ENCODE measurements around the gene EMILIN2.

DNA sequence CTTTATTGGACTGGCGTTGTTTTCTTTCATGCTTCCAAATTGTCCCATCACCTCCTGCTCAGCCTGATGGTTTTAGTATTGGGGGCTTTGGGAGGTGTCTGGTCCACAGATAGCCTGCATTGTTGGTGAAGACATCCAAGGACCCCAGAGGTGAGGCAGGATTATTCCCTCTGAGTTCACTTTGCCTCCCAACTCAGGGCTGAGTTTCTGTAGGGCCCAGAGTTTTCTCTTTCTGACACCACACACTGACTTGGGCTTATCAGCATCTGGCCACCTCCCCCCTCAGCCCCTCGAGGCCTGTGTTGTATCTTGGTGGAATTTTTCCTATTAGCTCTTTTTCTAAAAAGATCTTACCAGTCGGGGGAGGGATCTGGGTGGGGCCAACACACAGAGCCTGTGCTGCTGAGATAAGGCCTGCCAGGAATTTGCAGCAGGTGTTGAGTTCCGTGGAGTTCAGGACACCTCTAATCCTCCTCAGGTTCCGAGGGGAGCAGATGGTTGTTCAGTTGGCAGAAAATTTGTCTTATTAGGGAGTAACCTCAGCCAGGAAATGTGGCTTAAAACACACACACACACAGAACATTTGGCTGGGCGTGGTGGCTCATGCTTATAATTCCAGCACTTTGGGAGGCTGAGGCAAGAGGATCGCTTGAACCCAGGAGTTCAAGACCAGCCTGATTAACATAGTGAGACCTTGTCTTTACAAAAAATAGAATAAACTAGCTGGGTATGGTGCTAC is 7.3 kb downstream of the EMILIN2 start:
- TF ChIP-seq, protein P1, sequence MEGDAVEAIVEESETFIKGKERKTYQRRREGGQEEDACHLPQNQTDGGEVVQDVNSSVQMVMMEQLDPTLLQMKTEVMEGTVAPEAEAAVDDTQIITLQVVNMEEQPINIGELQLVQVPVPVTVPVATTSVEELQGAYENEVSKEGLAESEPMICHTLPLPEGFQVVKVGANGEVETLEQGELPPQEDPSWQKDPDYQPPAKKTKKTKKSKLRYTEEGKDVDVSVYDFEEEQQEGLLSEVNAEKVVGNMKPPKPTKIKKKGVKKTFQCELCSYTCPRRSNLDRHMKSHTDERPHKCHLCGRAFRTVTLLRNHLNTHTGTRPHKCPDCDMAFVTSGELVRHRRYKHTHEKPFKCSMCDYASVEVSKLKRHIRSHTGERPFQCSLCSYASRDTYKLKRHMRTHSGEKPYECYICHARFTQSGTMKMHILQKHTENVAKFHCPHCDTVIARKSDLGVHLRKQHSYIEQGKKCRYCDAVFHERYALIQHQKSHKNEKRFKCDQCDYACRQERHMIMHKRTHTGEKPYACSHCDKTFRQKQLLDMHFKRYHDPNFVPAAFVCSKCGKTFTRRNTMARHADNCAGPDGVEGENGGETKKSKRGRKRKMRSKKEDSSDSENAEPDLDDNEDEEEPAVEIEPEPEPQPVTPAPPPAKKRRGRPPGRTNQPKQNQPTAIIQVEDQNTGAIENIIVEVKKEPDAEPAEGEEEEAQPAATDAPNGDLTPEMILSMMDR (conservative IDR thresholded peaks at IDR 0.05; ENCODE audit: low read length), result no peak
- no peak for TF ChIP-seq EZH2phosphoT487 (IDR thresholded peaks at IDR 0.05; ENCODE audit: borderline replicate concordance)

Measured in Loucy (cell line).